Iris pigment epithelial cell (primary cell): ENCODE measurements around the gene GCNA.

Experiments used
- DNase-seq: peaks from one replicate; pipeline ENCODE4 v3.0.0-alpha.2; 2011; ENCODE audit warnings: low read depth

The GCNA gene

GRCh38 chrX:71616672-71617529 is 38.7 kb downstream of the GCNA start:
- no peak for DNase-seq

DNA sequence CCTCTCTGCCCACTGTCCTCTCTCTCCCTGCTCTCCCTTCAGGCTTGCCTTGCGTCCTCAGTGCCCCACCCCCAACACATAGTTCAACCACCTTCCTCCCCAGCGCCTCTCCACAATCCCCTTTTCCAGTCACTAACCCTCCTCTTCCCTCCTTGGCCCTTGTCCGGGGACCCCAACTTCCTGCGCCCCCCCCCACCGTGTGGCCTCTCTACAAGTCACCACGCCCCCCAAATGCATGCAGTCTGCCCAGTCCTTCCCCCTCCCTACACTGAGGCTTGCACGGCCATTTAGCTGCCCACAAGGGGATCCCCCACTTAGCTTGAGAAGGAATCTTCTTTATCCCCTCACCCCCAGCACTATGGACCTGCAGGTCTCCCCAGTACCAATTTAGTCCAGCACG is 39.5 kb downstream of the GCNA start:
- DNase-seq = no peak

DNA sequence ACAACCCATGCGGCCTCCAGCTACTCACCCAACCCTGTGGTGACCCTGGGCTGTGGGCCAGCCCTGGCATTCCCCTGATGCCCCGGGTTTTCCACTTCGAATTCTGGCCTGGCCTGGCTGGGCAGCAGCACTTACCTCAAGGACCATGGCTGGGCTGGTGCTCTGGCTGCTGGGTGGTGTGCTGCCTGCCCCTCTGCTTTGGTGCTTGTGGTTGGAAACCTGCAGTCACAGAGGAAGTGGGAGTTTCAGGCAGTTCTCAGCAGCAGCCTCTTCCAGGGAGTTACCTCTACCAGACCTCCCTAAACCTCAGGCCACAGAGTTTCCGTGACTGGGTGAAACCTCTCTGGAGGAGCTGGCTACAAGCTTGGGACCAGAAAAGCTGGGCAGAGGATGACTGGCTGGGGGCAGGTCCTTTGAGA is 40.1 kb downstream of the GCNA start, which contains the start of gene CXCR3:
Gene CXCR3 (minus strand): TSS at position 209 of the 419 bp plus-strand sequence. CDS start 62 bp downstream, at position 147.
- DNase-seq = no peak

DNA sequence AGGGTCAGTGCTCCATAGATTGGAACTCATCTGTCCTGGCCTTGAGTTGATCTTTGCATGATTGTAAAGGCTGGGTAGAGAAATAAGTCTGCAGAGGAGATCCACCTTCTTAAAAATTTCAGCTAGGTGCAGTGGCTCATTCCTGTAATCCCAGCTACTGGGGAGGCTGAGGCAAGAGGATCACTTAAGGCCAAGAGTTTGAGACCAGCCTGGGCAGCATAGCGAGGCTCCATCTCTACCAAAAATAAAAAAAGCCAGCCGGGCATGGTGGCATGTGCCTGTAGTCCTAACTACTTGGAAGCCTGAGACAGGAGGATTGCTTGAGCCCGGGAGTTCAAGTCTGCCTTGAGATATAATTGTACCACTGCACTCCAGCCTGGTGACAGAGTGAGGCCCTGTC is 40.5 kb downstream of the GCNA start:
- no peak for DNase-seq

DNA sequence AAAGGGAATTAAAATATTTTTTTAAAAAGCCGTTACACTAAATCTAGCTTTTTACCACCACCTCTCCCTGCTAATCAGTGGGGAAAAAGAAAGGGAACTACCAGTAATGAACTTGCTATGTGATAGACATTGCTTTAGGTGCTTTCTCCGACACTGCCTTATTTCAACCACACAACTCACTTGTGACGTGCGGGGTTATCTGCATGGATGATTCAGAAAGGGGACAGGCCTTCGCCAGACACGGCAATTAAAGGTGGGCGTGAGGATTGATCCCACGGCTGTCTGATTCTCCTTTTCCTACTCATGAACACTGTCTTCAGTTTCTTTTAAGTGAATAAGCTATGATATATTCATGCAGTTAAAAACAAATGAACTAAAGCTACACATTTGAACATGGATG is 41.0 kb downstream of the GCNA start:
- DNase-seq = no peak

DNA sequence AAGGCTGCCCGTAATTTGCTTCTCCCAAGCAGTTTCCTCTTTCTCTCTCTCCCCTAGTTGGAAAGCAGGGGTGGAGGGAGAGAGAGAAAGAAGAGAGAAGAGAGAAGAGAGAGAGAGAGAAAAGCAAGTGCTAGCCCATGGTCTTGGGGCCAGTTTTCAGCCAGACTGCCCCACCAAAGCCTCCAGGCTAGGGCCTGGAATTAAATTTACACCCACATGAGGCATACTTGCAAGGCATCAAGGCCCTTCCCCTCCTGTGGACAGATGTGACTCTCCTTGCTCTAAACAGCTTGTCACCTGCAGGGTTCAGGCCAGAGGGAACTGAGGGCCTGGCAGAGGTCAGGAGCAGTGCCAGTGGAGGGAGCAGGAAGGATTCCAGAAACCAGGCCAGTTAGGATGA is 41.7 kb downstream of the GCNA start:
- DNase-seq = no peak

DNA sequence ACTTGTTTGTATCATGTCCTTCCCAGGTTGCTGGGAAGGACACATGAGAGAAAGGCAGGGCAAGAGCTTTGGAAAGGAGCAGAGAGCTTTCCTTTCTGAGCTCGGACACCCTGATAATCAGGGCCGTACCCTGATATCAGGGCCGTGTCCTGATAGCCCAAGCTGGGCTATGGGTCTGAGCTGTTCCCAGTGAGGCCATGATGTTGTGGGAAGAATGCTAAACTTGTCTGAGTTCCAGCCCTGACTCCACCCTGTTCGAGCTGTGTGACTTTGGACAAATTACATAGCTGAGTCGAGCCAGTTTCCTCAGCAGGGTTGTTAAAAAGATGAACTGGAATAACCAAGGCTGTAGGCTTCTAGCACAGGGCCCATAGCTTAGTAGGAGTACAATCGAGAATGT is 43.4 kb downstream of the GCNA start:
- no peak for DNase-seq

DNA sequence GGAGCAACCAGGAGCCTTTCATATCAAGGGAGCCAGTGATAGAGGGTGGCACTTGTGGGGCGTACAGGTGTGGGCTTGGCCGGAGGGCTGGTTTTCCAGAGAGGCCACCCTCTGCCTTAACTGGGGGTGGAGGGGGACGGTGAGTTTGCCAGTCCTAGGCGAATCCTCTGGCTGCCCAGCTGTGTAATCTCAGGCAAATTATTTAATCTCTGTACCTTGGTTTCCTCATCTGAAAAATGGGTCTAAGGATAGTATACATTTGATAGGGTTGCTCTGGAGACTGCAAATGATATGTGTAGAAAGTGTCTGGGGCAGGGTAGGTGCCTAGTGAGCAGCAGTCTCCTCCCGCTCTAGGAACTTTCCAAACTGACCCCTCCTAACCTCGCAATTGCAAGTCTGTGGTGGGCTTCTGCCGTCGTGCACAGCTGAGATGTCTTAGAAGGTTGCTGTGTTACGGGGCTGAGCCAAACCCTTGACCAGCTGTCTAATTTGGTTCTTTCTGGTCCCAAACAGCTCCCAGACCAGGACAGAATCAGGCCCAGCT is 43.9 kb downstream of the GCNA start:
- DNase-seq = no peak

GRCh38 chrX:71622576-71623450 is 44.6 kb downstream of the GCNA start:
- DNase-seq = peak; percentile 42

DNA sequence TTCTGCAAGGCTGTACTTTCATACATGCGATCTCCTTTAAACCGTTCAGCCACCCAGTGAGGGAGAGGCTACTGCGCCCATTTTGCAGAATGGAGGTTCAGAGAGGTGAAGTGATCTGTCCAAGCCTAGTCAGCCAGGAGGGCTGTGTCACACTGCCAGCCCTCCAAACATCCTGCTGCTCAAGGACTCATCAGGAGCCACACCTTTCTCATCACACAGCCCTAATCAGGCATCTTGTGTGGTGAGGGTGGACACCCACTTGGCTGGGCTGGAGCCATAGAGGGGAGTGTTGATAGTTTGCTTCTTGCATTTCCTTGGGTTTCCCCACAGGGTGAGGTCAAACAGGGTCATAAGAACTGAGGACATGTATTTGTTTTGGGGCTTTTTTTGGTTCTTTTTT is 45.5 kb downstream of the GCNA start:
- DNase-seq = no peak

DNA sequence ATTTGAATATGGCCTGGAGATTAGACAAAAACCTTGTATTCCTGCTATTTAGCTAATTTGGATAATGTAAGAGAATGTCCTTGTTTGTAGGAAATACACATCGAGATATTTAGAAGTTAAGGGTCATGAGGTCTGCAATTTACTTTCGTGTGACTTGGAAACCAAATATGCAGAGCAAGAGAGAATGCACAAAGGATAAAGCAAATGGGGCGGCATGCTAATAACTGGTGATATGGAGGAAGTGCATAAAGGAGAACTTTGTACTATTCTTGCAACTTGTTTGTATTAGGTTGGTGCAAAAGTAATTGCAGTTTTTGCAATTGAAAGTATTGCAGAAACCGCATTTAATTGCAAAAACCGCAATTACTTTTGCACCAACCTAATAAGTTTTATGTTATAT is 47.2 kb downstream of the GCNA start:
- no peak for DNase-seq

- DNase-seq = no peak
Measured at GRCh38 chrX:71626576-71626975, 48.3 kb downstream of the GCNA start.

DNA sequence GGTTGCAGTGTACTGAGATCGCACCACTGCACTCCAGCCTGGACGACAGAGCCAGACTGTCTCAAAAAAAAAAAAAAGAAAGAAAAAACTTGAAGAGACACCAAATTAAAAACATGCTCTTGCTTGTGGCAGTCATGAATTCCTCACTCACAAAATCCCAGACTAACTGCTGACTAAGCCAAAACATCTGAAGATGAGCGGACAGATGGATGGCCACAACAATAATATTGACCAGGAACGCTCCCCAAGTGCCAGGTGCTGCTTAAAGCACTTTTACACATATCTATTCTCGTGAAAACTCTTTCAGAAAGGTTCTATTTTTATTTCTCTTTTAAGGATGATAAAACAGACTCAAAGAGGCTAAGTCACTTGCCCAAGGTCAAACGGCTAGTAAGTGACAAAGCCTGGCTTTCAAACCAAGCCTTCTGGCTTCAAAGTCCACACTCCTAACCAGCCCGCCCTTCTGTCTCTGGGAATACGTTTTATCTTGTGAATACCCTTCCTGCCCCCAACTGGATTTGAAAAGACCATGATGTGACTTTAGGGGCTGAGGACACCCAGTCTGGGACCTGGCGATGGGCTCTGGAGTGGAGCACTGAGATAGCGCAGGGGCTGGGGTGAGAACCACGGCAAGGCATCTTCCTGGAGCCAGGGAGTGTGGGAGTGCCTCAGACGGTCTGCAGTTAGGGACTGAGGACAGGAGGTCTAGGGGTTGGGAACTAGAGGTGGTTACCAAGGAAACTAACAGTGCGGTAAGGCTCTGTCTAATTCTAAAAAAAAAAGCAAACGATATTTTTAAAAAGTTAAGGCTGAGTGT is 49.6 kb downstream of the GCNA start:
- no peak for DNase-seq

GRCh38 chrX:71629467-71629866 is 51.2 kb downstream of the GCNA start:
- no peak for DNase-seq

DNA sequence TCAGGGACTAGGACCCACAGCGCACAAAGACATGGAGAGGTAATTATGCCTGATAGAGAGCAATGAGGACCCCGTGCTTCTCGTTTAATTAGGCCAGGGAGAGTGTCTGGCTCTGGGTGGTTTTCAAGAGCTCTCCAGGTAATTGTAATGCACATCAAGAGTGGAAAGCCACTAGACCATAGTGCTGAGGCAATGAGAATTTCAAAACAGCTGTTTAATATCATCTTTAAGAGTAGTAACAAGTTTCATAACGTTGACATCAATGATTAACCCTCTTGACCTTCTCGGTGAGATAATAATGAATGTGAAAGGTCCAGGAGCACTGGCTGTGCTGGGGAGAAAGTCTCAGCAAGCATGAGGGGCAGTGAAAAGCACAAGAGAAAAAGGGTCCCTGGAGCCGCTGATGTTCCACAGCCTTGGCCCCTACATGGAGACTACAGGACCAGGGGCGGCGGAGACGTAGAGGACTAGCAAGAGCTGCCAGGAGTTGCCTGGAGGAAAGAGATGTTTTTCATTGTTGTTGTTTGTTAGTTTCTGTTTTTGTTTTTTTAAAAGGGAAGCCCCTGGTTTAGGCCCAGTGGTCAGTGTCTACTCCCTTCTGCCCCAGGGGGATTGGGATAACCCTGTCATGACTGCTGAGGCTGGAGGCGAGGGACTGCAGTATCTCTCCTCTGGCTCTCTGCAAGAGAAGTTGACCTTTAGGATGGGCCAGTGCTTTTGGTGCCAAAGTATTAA is 54.9 kb downstream of the GCNA start:
- no peak for DNase-seq

DNA sequence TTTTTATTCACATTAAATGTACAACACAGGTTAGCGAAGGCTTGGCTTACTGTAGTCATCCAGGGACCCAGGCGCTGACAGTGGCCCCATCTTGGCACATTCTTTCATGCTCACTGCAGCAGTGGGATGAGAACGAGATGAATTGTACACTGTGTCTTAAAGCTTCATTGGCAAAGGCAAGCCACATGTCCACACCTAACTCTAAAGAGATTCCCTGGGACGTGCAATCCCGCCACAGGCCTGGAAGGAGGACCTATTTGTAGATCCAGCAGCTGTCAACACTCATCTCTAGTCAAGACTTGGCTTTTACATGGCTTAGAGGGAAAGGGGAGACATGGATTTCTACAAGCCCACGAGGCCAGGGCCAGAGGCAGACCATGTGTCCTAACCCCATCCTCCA is 56.1 kb downstream of the GCNA start:
- no peak for DNase-seq

GRCh38 chrX:71636438-71637252 is 58.4 kb downstream of the GCNA start:
- DNase-seq = no peak

DNA sequence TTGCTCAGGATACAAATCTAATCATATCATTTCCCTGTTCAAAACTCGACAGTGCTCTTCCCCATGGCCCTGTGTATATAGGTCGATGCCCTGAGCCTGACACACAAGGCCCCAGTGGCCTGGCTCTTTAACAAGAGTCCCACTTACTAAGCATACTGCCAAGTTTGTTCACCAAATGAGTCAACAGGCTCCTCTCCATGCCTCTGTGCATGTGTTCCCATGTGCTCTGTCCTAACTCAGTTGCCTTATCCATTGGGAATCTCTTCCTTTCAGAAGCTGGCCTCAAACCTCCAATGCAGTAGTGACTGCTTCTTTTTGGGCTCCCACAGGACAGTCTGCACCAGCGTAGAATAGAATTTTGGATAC is 59.0 kb downstream of the GCNA start:
- DNase-seq = peak; percentile 21

DNA sequence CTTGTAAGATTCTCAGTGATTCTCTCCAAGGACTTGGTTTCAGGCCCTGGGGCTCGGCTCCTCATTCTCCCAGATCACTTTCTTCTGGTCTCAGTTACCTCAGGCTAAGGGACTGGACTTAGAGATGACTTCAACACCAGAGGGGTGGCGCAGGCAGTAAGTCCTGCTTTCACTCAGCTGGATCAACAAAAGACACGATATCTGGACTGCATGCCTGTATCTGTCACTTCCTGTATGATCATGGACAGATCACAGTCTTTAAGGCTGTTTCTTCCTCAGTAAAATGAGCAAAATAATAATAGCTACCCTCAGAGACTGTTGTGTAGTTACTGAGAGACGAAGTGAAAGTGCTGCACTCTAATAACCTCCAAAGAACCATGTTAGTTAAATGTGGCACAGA is 59.6 kb downstream of the GCNA start:
- peak; percentile 64 for DNase-seq

- no peak for DNase-seq
Measured at GRCh38 chrX:71638409-71638808, 60.2 kb downstream of the GCNA start.
